HG03442 (cell line): ENCODE measurements around the gene NUPR1.
"Not testable (repeated sequence)": the region's sequence is repeated elsewhere in the genome, so short reads cannot be mapped to it uniquely, and the experiment has no call there.

Experiments
- ATAC-seq: cut with Tn5 transposase; IDR thresholded peaks from one replicate; pipeline ENCODE4 v1.9.1; 2021; ENCODE audit warnings: mild to moderate bottlenecking, moderate library complexity; ENCODE audit not compliant: unreplicated experiment

NUPR1 gene

DNA sequence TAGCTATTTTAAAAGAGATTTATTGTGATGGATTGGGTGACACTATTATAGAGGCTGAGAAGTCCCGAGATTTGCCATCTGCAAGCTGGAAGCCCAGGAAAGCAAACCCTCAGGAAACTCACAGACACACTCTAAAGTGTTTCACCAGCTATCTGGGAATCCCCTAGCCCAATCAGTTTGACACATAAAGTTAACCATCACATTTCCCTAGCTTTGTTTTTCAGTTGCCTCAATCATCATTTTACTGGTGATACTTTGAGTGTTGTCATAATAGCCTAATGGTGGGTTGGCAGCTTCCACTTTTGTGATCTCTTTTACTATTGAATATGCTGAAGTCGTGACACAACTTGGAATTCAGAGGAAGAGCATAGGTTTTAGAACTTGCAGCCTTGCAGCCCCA is 16.8 kb upstream of the NUPR1 start:
- ATAC-seq, result no peak

DNA sequence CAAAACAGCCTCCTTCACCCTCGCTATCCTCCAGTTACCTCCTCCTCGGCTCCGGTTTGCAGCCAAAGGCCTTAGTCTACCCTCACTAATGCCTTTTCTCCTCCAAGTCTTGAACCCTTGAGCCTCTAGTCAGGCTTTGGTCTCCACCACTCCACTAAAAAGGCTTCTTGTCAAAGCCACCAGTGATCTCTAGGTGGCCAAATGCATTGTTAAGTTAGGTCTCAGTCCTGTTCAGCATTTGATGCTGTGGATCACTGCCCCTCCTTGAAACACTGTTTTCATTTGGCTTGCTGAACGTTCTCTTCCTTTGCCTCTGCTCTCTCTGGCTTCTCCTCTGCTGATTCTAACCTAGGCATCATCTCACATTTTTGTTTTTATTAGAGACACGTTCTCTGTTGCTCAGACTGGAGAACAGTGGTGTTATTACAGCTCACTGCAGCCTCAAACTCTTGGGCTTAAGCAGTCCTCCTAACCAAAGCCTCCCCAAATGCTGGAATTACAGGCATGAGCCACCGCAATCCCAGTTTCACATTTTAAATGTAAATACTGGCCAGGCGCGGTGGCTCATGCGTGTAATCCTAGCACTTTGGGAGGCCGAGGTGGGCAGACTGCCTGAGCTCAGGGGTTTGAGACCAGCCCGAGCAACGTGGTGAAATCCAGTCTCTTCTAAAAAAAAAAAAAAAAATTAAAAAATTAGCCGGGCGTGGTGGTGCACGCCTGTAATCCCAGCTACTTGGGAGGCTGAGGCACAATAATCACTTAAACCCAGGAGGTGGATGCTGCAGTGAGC is 16.1 kb upstream of the NUPR1 start:
- no peak for ATAC-seq

DNA sequence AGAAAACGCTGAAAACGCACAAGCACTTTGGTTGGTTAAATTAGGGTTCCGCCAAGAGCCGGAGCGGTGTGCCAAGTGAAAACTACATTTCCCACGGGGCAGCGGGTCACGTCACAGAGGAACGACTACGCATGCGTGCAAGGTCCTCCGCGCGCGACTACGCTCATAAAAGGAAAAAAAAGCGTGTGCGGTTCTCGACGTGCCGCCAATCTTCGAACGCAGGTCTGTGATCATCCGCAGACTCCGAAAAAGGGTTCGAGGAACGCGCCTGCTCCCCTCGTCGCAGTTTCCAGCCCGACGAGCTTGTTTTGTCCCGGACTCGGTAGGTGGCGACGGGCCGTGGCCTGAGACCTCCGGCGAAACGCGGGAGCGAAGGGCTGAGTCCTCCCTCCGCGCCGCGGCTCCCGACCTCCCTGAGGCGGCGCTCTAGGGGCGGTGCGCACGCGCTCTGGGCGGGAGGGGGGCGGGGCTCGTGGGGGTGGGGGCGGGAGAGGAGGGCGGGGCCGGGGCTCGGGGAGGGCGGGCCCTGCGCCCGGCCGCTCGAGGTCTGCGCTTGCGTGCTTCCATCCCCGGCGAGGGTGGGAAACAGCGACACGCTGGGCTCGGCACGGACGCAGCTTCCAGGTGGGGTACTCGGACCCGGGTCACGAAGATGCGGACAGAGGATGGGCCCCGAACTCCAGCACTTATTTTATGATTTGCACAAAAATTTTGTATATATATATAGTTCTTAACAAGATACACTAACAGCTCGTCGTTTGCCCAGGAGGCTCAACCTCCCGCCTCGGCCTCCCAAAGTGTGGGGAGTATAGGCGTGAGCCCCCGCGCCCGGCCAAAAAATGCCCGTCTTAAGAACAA is 15.2 kb upstream of the NUPR1 start, which contains the start of gene SGF29:
TSS of gene SGF29 (plus strand) at position 145 of the 858 bp plus-strand sequence. CDS start 27,150 bp downstream, outside the sequence.
- ATAC-seq, result peak; percentile 77

DNA sequence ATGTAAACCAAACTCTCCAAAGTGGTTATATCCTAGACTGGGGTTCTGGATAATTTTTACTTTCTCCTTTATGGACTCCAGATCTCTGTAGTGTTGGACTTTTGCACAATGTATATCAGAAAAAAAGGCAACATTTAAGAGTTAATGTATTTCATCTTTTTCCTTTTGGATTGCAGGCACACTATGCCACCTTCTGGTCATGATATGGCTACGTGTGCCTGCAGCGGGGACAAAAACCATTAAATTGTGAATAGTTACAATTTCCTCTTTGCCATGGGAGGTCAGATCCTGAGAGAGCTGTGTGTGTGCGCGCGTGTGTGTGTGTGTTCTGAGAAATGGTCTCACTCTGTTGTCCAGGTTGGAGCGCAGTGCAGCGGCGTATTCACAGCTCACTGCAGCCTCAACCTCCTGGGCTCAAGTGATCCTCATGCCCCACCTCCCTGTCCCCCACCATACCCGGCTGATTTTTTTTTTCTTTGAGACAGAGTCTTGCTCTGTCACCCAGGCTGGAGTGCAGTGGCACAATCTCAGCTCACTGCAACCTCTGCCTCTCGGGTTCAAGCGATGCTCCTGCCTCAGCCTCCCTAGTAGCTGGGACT is 10.6 kb upstream of the NUPR1 start:
- no peak for ATAC-seq

- no peak for ATAC-seq
Observed at GRCh38 chr16:28548306-28548802, 9.6 kb upstream of the NUPR1 start.

DNA sequence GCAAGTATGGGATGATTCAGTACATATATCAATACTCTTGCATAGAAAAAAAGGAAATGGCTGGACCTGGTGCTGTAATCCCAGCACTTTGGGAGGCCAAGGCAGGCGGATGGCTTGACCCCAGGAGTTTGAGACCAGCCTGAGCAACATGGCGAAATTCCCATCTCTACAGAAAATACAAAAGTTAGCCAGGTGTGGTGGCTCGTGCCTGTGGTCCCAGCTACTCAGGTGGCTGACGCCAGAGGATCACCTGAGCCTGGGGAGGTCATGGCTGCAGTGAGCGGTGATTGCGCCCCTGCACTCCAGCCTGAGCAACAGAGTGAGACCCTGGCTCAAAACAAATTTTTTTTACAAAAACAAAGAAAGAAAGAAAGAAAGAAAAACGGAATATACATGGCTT is 7.9 kb upstream of the NUPR1 start:
- no peak for ATAC-seq

GRCh38 chr16:28545964-28546363 is 7.2 kb upstream of the NUPR1 start:
- ATAC-seq, result not testable (repeated sequence)

- ATAC-seq, result no peak
Observed at GRCh38 chr16:28544998-28545397, 6.2 kb upstream of the NUPR1 start.

DNA sequence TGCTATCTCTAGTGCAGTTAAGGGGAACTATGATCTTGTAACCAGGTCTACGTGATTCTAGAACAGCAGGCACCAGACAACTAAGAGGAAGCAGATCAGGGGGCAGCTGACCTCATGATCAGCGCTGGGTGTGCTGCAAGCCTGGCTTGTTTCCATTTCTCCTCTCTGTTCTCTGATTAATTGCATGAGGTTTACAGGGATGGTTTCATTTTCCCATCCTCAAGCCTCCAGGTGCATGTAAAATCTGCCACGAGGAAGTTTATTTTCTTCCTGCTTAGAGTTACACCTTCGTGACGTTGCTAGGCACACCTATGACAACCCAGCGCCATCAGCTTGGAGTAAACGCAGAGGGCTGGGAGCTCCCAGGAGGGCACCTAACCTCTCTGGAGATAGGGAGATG is 4.3 kb upstream of the NUPR1 start:
- ATAC-seq, result no peak

GRCh38 chr16:28542646-28543045 is 3.9 kb upstream of the NUPR1 start:
- no peak for ATAC-seq

- ATAC-seq, result no peak
Observed at GRCh38 chr16:28540346-28540745, 1.6 kb upstream of the NUPR1 start.

- ATAC-seq, result no peak
Observed at GRCh38 chr16:28537964-28538732, 626 bp downstream of the NUPR1 start.

GRCh38 chr16:28537076-28537475 is 1.7 kb downstream of the NUPR1 start:
- no peak for ATAC-seq

DNA sequence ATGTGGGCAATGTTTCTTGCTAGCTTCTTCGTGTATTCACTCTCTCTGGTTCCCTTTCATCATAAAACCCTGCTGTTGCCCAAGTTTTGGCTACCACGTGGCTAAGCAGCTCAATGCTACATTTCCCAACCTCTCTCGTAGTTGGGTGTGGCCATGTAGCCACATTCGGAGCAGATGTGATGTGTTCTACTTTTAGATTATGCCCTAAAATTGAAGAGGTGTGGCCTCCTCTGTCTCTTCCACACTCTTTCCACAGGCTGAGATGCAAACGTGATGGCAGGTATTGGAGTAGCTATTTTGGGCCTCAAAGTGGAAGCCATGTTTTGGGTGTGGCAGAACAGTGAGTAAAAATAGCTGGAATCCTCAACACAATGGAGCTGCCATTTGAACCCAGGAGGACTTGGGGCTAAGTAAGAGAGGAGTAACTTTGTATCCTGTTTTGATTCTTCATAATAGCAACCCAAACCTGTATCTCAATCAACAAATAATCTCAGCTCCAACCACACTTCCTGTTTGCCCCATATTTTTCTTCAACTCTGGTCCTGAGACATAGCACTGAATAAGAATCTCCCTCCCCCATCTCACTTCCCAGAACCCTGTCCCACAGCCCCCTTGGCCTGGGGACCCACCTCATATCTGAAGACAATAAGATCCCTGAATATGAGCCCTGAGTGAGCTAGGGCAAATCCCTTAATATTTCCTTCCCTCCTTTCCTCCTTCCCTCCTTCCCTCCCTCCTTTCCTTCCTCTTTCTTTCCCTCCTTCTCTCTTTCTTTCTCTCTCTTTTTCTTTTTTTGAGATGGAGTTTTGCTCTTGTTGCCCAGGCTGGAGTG is 4.0 kb downstream of the NUPR1 start:
- no peak for ATAC-seq

DNA sequence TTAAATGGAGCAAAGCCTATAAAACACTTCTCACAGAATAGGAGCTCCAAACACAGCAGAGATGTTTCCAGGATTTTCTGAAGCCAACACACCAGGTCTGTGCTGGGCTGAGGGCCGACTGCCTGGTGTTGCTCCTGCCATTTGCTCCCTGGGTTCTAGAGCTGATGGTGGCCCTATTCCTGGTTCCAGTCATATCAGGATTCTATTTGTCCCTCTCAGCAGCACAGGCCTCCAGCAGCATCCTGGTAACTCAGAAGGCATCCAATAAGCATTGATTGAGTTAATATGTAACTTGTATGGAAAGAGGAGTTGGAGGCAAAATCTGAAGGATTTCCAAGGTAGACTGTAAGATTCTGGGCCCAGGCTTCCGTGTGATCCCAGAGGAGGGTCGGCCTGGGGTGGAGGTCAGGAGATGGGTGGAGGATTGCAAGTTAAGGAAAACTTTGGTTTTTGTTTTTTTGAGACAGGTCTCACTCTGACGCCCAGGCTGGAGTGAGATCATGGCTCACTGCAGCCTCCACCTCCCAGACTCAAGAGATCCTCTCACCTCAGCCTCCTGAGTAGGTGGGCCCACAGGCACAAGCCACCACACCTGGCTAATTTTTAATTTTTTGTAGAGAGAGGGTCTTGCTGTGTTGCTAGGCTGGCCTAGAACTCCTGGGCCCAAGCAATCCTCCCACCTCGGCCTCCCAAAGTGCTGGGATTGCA is 5.7 kb downstream of the NUPR1 start:
- ATAC-seq, result no peak

DNA sequence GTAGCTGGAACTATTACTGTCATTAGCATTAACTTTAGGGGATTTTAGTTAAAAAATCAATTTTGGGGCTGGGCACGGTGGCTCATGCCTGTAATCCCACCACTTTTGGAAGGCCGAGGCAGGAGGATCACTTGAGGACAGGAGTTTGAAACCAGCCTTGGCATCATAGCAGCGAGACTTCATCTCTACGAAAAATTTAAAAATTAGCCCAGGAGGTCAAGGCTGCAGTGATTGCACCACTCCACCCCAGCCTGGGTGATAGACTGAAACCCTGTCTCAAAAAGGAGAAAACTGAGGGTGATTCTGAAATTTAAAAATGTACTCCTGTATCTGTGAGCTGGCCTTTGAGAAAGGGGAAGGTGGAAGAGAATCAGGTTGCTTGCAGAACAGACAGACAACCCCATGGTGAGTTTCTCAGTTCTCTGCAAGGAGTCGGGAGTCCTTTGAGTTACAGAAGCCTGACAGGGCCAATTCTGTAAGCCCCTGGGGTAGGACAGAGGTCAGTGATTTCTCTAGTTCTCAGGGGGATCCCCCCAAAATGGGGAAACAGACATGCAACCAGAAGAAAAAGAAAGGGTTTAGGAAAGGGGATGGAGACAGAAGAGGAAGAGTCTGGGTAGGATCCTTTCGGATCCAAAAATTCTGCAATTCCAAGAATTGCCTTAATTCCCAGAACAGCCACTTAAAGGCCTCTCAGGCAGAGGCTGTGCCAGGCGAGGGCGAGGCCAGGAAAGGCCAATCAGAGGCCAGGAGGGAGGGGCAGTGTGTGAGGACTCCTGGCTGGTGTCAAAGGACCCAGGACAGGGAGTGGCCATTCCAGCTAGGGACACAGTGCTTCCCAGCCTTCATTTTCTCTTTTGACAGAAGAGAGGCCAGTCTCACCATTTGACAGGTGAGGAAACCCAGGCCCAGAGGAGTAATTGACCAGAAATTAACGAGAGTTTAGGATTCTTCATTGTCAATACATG is 6.7 kb downstream of the NUPR1 start:
- ATAC-seq, result no peak

GRCh38 chr16:28529124-28529523 is 9.7 kb downstream of the NUPR1 start:
- ATAC-seq, result no peak

DNA sequence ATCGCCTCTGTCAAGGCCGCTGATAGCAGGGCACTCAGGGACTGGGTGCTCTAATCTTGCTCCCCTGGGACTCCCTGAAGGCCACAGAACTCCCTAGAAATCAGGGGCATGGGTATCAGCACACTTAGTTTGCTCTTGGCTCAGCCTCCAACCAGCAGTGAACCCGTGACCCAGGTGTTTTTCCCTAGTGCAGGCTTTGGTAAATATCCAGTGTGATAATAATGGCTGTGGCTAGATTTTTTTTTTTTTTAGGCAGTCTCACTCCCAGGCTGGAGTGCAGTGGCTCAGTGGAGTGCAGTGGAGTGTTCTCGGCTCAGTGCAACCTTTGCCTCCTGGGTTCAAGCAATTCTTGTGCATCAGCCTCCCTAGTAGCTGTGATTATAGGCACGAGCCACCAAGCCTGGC is 10.3 kb downstream of the NUPR1 start:
- ATAC-seq, result no peak
